Stimulated activated memory B cell treated with anti-CD40 and anti-IgM and Interleukin-4, amounts not matched to agents 10 μg/mL and 1 μg/mL and 100 μg/mL, for 72 hours (primary cell): Measurements from ENCODE around the gene CHD3.

Experiments
- ATAC-seq: fragments of 150-1000 bp; cut with Tn5 transposase; 2 replicates; pipeline ENCODE4 v1.10.0; 2021
- H3K27ac Mint-ChIP-seq: one replicate; pipeline ENCODE4 v1.8.0; 2022; ENCODE audit warnings: mild to moderate bottlenecking, mixed read lengths
- H3K27me3 Mint-ChIP-seq: one replicate; pipeline ENCODE4 v1.8.0; 2022; ENCODE audit warnings: mixed read lengths
- H3K36me3 Mint-ChIP-seq: one replicate; pipeline ENCODE4 v1.8.0; 2022; ENCODE audit warnings: mixed read lengths
- H3K4me1 Mint-ChIP-seq: one replicate; pipeline ENCODE4 v1.8.0; 2022; ENCODE audit warnings: mixed read lengths
- H3K4me3 Mint-ChIP-seq: one replicate; pipeline ENCODE4 v1.8.0; 2022; ENCODE audit warnings: mild to moderate bottlenecking, moderate library complexity, mixed read lengths
- H3K9me3 Mint-ChIP-seq: one replicate; pipeline ENCODE4 v1.8.0; 2022; ENCODE audit warnings: mixed read lengths

CHD3 gene

GRCh38 chr17:7888184-7888920 is at the start of gene CHD3:
TSS of gene CHD3 (plus strand) at chr17:7888789. CDS start at chr17:7889001, 212 bp downstream.
- ATAC-seq = no peak
- peaks cover 6% of the 10 kb centered on the region for H3K36me3 Mint-ChIP-seq
- H3K27me3 Mint-ChIP-seq = peaks cover 5% of the 10 kb centered on the region
- H3K4me1 Mint-ChIP-seq = no peaks in the 10 kb centered on the region
- no peak within 1 kb of the TSS for H3K4me3 Mint-ChIP-seq
- H3K27ac Mint-ChIP-seq = no peak within 1 kb of the TSS
- H3K9me3 Mint-ChIP-seq = no peaks in the 10 kb centered on the region

GRCh38 chr17:7839190-7839875 is 49.3 kb upstream of the CHD3 start:
- ATAC-seq = no peak
- Mint-ChIP-seq H3K36me3 (no peaks in the 10 kb centered on the region), H3K27ac (peak overlapping the region; percentile 62), H3K9me3 (no peaks in the 10 kb centered on the region), H3K4me1 (peaks cover 65% of the 10 kb centered on the region), H3K27me3 (no peaks in the 10 kb centered on the region), H3K4me3 (no peak overlapping the region)

GRCh38 chr17:7839876-7840261 is 48.7 kb upstream of the CHD3 start:
- peak overlapping the region; percentile 96 for H3K27ac Mint-ChIP-seq
- no peaks in the 10 kb centered on the region for H3K9me3 Mint-ChIP-seq
- H3K27me3 Mint-ChIP-seq = no peaks in the 10 kb centered on the region
- peak overlapping the region; percentile 10 for H3K4me3 Mint-ChIP-seq
- H3K36me3 Mint-ChIP-seq = no peaks in the 10 kb centered on the region
- peaks cover 65% of the 10 kb centered on the region for H3K4me1 Mint-ChIP-seq
- no peak for ATAC-seq

- H3K9me3 Mint-ChIP-seq = no peaks in the 10 kb centered on the region
- peak overlapping the region; percentile 97 for H3K4me3 Mint-ChIP-seq
- H3K27me3 Mint-ChIP-seq = no peaks in the 10 kb centered on the region
- peaks cover 67% of the 10 kb centered on the region for H3K4me1 Mint-ChIP-seq
- peaks cover under 1% of the 10 kb centered on the region for H3K36me3 Mint-ChIP-seq
- no peak for ATAC-seq
- H3K27ac Mint-ChIP-seq = peak overlapping the region; percentile 96
Measured at GRCh38 chr17:7840441-7840840, 48.1 kb upstream of the CHD3 start.

GRCh38 chr17:7840875-7841274 is 47.7 kb upstream of the CHD3 start:
- Mint-ChIP-seq H3K4me1 (peaks cover 71% of the 10 kb centered on the region), H3K27me3 (no peaks in the 10 kb centered on the region), H3K36me3 (peaks cover 5% of the 10 kb centered on the region), H3K4me3 (peak overlapping the region; percentile 97), H3K27ac (peak overlapping the region; percentile 96), H3K9me3 (no peaks in the 10 kb centered on the region)
- no peak for ATAC-seq

- Mint-ChIP-seq H3K4me1 (peaks cover 68% of the 10 kb centered on the region), H3K27ac (peak overlapping the region; percentile 96), H3K36me3 (peaks cover 6% of the 10 kb centered on the region), H3K9me3 (no peaks in the 10 kb centered on the region), H3K4me3 (peak overlapping the region; percentile 97), H3K27me3 (no peaks in the 10 kb centered on the region)
- ATAC-seq = peak; percentile 49
Measured at GRCh38 chr17:7841396-7841914, 47.1 kb upstream of the CHD3 start.

GRCh38 chr17:7841915-7842379 is 46.6 kb upstream of the CHD3 start:
- peak overlapping the region; percentile 97 for H3K4me3 Mint-ChIP-seq
- peak overlapping the region; percentile 96 for H3K27ac Mint-ChIP-seq
- peaks cover 68% of the 10 kb centered on the region for H3K4me1 Mint-ChIP-seq
- peak; percentile 37 for ATAC-seq
- peaks cover 11% of the 10 kb centered on the region for H3K36me3 Mint-ChIP-seq
- H3K9me3 Mint-ChIP-seq = no peaks in the 10 kb centered on the region
- H3K27me3 Mint-ChIP-seq = no peaks in the 10 kb centered on the region

- H3K4me3 Mint-ChIP-seq = peak overlapping the region; percentile 97
- H3K36me3 Mint-ChIP-seq = peaks cover 18% of the 10 kb centered on the region
- peaks cover 67% of the 10 kb centered on the region for H3K4me1 Mint-ChIP-seq
- peak; percentile 66 for ATAC-seq
- H3K27me3 Mint-ChIP-seq = no peaks in the 10 kb centered on the region
- H3K9me3 Mint-ChIP-seq = no peaks in the 10 kb centered on the region
- H3K27ac Mint-ChIP-seq = peak overlapping the region; percentile 96
Measured at GRCh38 chr17:7842380-7843256, 46.0 kb upstream of the CHD3 start.

GRCh38 chr17:7843257-7843535 is 45.4 kb upstream of the CHD3 start:
- no peaks in the 10 kb centered on the region for H3K9me3 Mint-ChIP-seq
- peak; percentile 1 for ATAC-seq
- H3K4me1 Mint-ChIP-seq = peaks cover 67% of the 10 kb centered on the region
- H3K27me3 Mint-ChIP-seq = no peaks in the 10 kb centered on the region
- peaks cover 18% of the 10 kb centered on the region for H3K36me3 Mint-ChIP-seq
- peak overlapping the region; percentile 96 for H3K27ac Mint-ChIP-seq
- peak overlapping the region; percentile 97 for H3K4me3 Mint-ChIP-seq

GRCh38 chr17:7843536-7844291 is 44.9 kb upstream of the CHD3 start:
- Mint-ChIP-seq H3K27ac (peak overlapping the region; percentile 96), H3K9me3 (no peaks in the 10 kb centered on the region), H3K27me3 (no peaks in the 10 kb centered on the region), H3K4me1 (peaks cover 65% of the 10 kb centered on the region), H3K36me3 (peaks cover 18% of the 10 kb centered on the region), H3K4me3 (peak overlapping the region; percentile 97)
- peak; percentile 60 for ATAC-seq

GRCh38 chr17:7844292-7845154 is 44.1 kb upstream of the CHD3 start:
- Mint-ChIP-seq H3K4me3 (peak overlapping the region; percentile 97), H3K36me3 (peaks cover 20% of the 10 kb centered on the region), H3K27me3 (no peaks in the 10 kb centered on the region), H3K27ac (peak overlapping the region; percentile 96), H3K4me1 (peaks cover 59% of the 10 kb centered on the region), H3K9me3 (no peaks in the 10 kb centered on the region)
- ATAC-seq = peak; percentile 74

GRCh38 chr17:7845359-7846062 is 43.1 kb upstream of the CHD3 start:
- Mint-ChIP-seq H3K4me3 (peak overlapping the region; percentile 97), H3K27me3 (no peaks in the 10 kb centered on the region), H3K36me3 (peaks cover 27% of the 10 kb centered on the region), H3K4me1 (peaks cover 60% of the 10 kb centered on the region), H3K9me3 (no peaks in the 10 kb centered on the region), H3K27ac (peak overlapping the region; percentile 96)
- no peak for ATAC-seq

- Mint-ChIP-seq H3K27me3 (no peaks in the 10 kb centered on the region), H3K4me1 (peaks cover 60% of the 10 kb centered on the region), H3K4me3 (peak overlapping the region; percentile 97), H3K36me3 (peaks cover 33% of the 10 kb centered on the region), H3K27ac (peak overlapping the region; percentile 96), H3K9me3 (no peaks in the 10 kb centered on the region)
- ATAC-seq = no peak
Measured at GRCh38 chr17:7846063-7846735, 42.4 kb upstream of the CHD3 start.
